ENCODE measurements around the gene DKC1. TPM values are rescaled to one million over a fixed set of nuclear protein-coding genes. Genes with fewer than 3 reads are reported as not detected.

DKC1 gene
- total and polyA plus RNA-seq, 4 donors = 24.5 to 39.6 (median 33.2) TPM

DNA sequence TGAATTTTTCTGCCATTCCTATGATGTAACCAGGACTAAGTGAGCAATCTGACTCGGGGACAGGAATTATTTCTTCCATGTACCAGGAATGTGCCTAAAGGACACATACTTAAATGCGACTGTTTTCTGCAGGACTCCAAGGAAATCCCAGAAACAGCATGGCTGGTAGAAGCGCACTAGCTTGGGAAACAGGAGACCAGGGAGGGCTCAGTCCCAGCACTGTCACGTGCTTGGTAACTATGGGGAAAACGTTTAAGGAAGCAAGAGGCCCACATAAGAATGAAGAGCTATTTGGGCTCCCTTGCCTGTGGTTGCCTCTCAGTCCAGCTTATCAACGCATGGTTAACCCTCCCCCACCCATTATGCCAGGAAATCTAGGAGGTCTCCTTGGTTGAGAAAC lies 23.1 kb downstream of the DKC1 start:
- no peaks in the 10 kb centered on the region for H3K4me1 ChIP-seq (ENCODE audit: control insufficient read depth in 5 of 5, insufficient read depth in 5 of 5, low read length in 5 of 5)
- 41 to 56% methylated on average over 6 of the region's 6 CpGs for WGBS, 2 donors
- H3K9me3 ChIP-seq (ENCODE audit: control insufficient read depth in 4 of 4, insufficient read depth in 3 of 4, low read length in 3 of 4) = no peaks in the 10 kb centered on the region
- DNase-seq (peak in 1 of 3 donors; percentile 8), ATAC-seq (ENCODE audit: insufficient read depth, low FRiP score) (no peak)
- H3K27me3 ChIP-seq (ENCODE audit: control insufficient read depth in 3 of 3, insufficient read depth in 3 of 3, low read length in 2 of 3) = no peaks in the 10 kb centered on the region
- TF ChIP-seq, protein P1, sequence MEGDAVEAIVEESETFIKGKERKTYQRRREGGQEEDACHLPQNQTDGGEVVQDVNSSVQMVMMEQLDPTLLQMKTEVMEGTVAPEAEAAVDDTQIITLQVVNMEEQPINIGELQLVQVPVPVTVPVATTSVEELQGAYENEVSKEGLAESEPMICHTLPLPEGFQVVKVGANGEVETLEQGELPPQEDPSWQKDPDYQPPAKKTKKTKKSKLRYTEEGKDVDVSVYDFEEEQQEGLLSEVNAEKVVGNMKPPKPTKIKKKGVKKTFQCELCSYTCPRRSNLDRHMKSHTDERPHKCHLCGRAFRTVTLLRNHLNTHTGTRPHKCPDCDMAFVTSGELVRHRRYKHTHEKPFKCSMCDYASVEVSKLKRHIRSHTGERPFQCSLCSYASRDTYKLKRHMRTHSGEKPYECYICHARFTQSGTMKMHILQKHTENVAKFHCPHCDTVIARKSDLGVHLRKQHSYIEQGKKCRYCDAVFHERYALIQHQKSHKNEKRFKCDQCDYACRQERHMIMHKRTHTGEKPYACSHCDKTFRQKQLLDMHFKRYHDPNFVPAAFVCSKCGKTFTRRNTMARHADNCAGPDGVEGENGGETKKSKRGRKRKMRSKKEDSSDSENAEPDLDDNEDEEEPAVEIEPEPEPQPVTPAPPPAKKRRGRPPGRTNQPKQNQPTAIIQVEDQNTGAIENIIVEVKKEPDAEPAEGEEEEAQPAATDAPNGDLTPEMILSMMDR (IDR thresholded peaks at IDR 0.05; ENCODE audit: control extremely low read depth, extremely low read depth) = no peak
- H3K27ac ChIP-seq (ENCODE audit: low read depth in 1 of 2, low read length in 1 of 2) = no peak overlapping the region
- no peak overlapping the region for H3K4me3 ChIP-seq
- H3K36me3 ChIP-seq (ENCODE audit: control insufficient read depth in 4 of 4, insufficient read depth in 4 of 4, low read length in 4 of 4) = peaks cover 0 to 3% (median under 1%) of the 10 kb centered on the region in 4 donors
- no peak overlapping the region for H3K9ac ChIP-seq (ENCODE audit: insufficient read depth in 1 of 2, low read length in 2 of 2)

DNA sequence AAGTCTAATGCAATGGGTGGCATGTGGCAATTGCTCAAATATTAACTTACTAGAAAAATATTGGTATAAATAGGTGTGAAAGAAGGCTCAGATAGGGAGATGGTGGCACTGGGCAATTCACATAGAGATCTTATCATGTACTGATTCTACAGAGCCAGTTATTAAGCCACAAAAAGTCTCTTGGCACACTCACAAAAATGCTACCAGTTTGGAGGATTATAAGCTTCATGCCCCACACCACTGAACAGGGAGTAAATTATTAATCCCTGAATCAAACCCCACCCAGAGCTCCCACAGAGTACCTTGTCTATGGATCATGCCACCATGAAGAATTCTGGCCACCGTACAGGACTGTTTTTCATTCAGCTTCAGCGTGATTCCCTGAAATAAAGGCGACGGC lies 28.8 kb downstream of the DKC1 start:
- no peak overlapping the region for H3K9ac ChIP-seq (ENCODE audit: insufficient read depth in 1 of 2, low read length in 2 of 2)
- no peaks in the 10 kb centered on the region for H3K4me1 ChIP-seq (ENCODE audit: control insufficient read depth in 5 of 5, insufficient read depth in 5 of 5, low read length in 5 of 5)
- H3K27ac ChIP-seq (ENCODE audit: low read depth in 1 of 2, low read length in 1 of 2) = no peak overlapping the region
- H3K9me3 ChIP-seq (ENCODE audit: control insufficient read depth in 4 of 4, insufficient read depth in 3 of 4, low read length in 3 of 4) = no peaks in the 10 kb centered on the region
- TF ChIP-seq, protein P1 (IDR thresholded peaks at IDR 0.05; ENCODE audit: control extremely low read depth, extremely low read depth) = no peak
- H3K27me3 ChIP-seq (ENCODE audit: control insufficient read depth in 3 of 3, insufficient read depth in 3 of 3, low read length in 2 of 3) = no peaks in the 10 kb centered on the region
- WGBS, 2 donors = 74 to 85% methylated on average over 4 of the region's 4 CpGs
- DNase-seq (no peak), ATAC-seq (ENCODE audit: insufficient read depth, low FRiP score) (no peak)
- peaks cover 0 to 3% (median 0%) of the 10 kb centered on the region in 4 donors for H3K36me3 ChIP-seq (ENCODE audit: control insufficient read depth in 4 of 4, insufficient read depth in 4 of 4, low read length in 4 of 4)
- H3K4me3 ChIP-seq = no peak overlapping the region

DNA sequence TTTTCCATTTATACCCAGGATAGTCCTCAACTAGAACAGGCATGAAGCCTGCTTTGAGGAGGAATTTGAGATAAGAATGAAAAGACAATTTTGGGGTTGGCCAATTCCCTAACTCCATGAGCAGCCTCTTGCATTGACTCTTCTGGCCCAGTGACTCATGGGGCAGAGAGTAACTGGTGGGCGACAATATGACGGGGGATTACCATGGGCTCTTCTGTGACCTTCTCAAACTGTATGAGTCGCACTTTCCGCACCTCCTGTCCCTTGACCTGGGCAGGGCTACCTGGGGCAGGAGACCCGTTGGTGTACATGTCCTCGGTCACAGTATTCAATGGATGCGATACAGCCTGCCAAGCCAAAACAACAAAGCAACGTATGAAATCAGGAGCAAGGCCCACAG lies 29.3 kb downstream of the DKC1 start:
- Histone ChIP-seq H3K27ac (ENCODE audit: low read depth in 1 of 2, low read length in 1 of 2) (no peak overlapping the region), H3K4me3 (no peak overlapping the region), H3K27me3 (ENCODE audit: control insufficient read depth in 3 of 3, insufficient read depth in 3 of 3, low read length in 2 of 3) (no peaks in the 10 kb centered on the region), H3K9ac (ENCODE audit: insufficient read depth in 1 of 2, low read length in 2 of 2) (no peak overlapping the region), H3K9me3 (ENCODE audit: control insufficient read depth in 4 of 4, insufficient read depth in 3 of 4, low read length in 3 of 4) (no peaks in the 10 kb centered on the region), H3K36me3 (ENCODE audit: control insufficient read depth in 4 of 4, insufficient read depth in 4 of 4, low read length in 4 of 4) (peaks cover 0 to 3% (median 0%) of the 10 kb centered on the region in 4 donors), H3K4me1 (ENCODE audit: control insufficient read depth in 5 of 5, insufficient read depth in 5 of 5, low read length in 5 of 5) (no peaks in the 10 kb centered on the region)
- no peak for DNase-seq
- TF ChIP-seq, protein P1 (IDR thresholded peaks at IDR 0.05; ENCODE audit: control extremely low read depth, extremely low read depth) = no peak
- WGBS, 2 donors = 89 to 99% methylated on average over 8 of the region's 8 CpGs
- ATAC-seq (ENCODE audit: insufficient read depth, low FRiP score) = no peak

Data from lung (tissue), 12 donors.